ENCODE results near the gene ANO4.

DNA sequence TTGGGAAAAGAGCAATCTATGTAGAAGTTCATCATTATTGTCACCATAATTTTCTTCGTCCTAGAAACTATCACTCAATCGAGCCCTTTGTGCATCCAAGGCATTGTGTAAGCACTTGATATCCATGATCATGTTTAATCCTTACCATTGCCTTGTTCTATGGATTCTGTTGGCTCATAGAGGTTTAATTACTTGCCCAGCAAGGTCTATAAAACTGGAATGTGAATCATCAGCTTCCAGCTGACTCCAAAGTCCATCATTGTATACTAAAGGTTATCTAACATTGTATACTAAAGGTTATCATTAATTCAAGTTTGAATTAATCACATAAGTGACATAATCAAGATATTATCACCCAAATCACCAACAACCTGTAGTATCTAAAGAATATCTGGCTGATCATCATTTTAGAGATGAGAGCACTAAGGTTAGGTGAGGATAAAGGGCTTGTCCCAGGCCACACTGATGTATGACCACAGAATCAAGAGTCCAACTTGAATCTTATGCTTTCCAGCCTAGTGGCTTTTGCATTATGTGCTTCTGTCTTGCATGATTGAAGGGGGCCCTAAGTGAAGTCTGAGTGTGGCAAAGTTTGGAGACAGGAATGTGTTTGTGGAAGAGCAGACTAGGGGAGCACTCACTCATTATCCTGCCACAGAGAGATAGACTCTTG, 188.1 kb downstream of the ANO4 start:
- no peak for TF ChIP-seq ZNF76 (tag by site-specific recombination; IDR thresholded peaks at IDR 0.05; ENCODE audit: borderline replicate concordance, low read depth)
- TF ChIP-seq, protein P1, sequence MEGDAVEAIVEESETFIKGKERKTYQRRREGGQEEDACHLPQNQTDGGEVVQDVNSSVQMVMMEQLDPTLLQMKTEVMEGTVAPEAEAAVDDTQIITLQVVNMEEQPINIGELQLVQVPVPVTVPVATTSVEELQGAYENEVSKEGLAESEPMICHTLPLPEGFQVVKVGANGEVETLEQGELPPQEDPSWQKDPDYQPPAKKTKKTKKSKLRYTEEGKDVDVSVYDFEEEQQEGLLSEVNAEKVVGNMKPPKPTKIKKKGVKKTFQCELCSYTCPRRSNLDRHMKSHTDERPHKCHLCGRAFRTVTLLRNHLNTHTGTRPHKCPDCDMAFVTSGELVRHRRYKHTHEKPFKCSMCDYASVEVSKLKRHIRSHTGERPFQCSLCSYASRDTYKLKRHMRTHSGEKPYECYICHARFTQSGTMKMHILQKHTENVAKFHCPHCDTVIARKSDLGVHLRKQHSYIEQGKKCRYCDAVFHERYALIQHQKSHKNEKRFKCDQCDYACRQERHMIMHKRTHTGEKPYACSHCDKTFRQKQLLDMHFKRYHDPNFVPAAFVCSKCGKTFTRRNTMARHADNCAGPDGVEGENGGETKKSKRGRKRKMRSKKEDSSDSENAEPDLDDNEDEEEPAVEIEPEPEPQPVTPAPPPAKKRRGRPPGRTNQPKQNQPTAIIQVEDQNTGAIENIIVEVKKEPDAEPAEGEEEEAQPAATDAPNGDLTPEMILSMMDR (tag by site-specific recombination; IDR thresholded peaks at IDR 0.05): no peak
- TF ChIP-seq, protein P2, sequence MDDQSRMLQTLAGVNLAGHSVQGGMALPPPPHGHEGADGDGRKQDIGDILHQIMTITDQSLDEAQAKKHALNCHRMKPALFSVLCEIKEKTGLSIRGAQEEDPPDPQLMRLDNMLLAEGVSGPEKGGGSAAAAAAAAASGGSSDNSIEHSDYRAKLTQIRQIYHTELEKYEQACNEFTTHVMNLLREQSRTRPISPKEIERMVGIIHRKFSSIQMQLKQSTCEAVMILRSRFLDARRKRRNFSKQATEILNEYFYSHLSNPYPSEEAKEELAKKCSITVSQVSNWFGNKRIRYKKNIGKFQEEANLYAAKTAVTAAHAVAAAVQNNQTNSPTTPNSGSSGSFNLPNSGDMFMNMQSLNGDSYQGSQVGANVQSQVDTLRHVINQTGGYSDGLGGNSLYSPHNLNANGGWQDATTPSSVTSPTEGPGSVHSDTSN (CRISPR knock-in tag; IDR thresholded peaks at IDR 0.05): no peak
- no peak for TF ChIP-seq ZBTB1 (tag by site-specific recombination; IDR thresholded peaks at IDR 0.05)
- TF ChIP-seq ZNF585B (tag by site-specific recombination; IDR thresholded peaks at IDR 0.05): no peak
- TF ChIP-seq, protein P3, sequence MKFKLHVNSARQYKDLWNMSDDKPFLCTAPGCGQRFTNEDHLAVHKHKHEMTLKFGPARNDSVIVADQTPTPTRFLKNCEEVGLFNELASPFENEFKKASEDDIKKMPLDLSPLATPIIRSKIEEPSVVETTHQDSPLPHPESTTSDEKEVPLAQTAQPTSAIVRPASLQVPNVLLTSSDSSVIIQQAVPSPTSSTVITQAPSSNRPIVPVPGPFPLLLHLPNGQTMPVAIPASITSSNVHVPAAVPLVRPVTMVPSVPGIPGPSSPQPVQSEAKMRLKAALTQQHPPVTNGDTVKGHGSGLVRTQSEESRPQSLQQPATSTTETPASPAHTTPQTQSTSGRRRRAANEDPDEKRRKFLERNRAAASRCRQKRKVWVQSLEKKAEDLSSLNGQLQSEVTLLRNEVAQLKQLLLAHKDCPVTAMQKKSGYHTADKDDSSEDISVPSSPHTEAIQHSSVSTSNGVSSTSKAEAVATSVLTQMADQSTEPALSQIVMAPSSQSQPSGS (tag by site-specific recombination; IDR thresholded peaks at IDR 0.05; ENCODE audit: low read depth): no peak
- no peak for TF ChIP-seq ZNF548 (tag by site-specific recombination; IDR thresholded peaks at IDR 0.05)
- no peak for TF ChIP-seq ZNF223 (tag by site-specific recombination; IDR thresholded peaks at IDR 0.05)
- no peak for TF ChIP-seq ZNF155 (tag by site-specific recombination; IDR thresholded peaks at IDR 0.05)
- TF ChIP-seq, protein P4, sequence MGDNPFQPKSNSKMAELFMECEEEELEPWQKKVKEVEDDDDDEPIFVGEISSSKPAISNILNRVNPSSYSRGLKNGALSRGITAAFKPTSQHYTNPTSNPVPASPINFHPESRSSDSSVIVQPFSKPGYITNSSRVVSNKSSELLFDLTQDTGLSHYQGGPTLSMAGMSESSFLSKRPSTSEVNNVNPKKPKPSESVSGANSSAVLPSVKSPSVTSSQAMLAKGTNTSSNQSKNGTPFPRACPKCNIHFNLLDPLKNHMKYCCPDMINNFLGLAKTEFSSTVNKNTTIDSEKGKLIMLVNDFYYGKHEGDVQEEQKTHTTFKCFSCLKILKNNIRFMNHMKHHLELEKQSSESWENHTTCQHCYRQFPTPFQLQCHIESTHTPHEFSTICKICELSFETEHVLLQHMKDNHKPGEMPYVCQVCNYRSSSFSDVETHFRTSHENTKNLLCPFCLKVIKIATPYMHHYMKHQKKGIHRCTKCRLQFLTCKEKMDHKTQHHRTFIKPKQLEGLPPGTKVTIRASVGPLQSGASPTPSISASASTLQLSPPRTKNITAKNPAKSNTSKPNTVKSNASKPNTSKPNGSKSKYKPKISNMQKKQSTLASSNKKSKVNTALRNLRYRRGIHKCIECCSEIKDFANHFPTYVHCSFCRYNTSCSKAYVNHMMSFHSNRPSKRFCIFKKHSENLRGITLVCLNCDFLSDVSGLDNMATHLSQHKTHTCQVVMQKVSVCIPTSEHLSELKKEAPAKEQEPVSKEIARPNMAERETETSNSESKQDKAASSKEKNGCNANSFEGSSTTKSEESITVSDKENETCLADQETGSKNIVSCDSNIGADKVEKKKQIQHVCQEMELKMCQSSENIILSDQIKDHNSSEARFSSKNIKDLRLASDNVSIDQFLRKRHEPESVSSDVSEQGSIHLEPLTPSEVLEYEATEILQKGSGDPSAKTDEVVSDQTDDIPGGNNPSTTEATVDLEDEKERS (tag by site-specific recombination; IDR thresholded peaks at IDR 0.05): no peak
- TF ChIP-seq, protein P5, sequence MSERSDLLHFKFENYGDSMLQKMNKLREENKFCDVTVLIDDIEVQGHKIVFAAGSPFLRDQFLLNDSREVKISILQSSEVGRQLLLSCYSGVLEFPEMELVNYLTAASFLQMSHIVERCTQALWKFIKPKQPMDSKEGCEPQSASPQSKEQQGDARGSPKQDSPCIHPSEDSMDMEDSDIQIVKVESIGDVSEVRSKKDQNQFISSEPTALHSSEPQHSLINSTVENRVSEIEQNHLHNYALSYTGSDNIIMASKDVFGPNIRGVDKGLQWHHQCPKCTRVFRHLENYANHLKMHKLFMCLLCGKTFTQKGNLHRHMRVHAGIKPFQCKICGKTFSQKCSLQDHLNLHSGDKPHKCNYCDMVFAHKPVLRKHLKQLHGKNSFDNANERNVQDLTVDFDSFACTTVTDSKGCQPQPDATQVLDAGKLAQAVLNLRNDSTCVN (tag by site-specific recombination; optimal IDR thresholded peaks at IDR 0.05): no peak
- no peak for TF ChIP-seq YY1 (tag by site-specific recombination; IDR thresholded peaks at IDR 0.05)
- TF ChIP-seq ZNF544 (tag by site-specific recombination; IDR thresholded peaks at IDR 0.05): no peak
- TF ChIP-seq ZNF521 (tag by site-specific recombination; IDR thresholded peaks at IDR 0.05): no peak

Data from HEK293 (cell line).